PC-3 (cell line): ENCODE results near the gene NBPF9.
"Not testable (repeated sequence)": the region's sequence is repeated elsewhere in the genome, so short reads cannot be mapped to it uniquely, and the experiment has no call there.

Experiments used
- CTCF ChIP-seq: fragments of 300-600 bp; sonication (generic); conservative IDR thresholded peaks from 2 replicates; pipeline ENCODE4 v1.5.1; 2017; ENCODE audit warnings: antibody characterized with exemption, low read depth, mild to moderate bottlenecking, low read length
- EZH2 ChIP-seq: fragments of 300-600 bp; sonication (generic); IDR thresholded peaks from one replicate; pipeline ENCODE4 v1.6.1; 2017; ENCODE audit warnings: antibody characterized with exemption, mild to moderate bottlenecking, low read length; ENCODE audit not compliant: unreplicated experiment
- EZH2phosphoT487 ChIP-seq: fragments of 300-600 bp; sonication (generic); IDR thresholded peaks from 2 replicates; pipeline ENCODE4 v1.6.1; 2018; ENCODE audit warnings: mild to moderate bottlenecking, antibody characterized with exemption, low read length, borderline replicate concordance

GRCh38 chr1:149013513-149013912 is 89.8 kb downstream of the NBPF9 start:
- TF ChIP-seq CTCF, EZH2, EZH2phosphoT487: not testable (repeated sequence)
